ENCODE measurements around the gene ABCD4. TPM values are rescaled to one million over a fixed set of nuclear protein-coding genes. Genes with fewer than 3 reads are reported as not detected.

ABCD4 gene
- total and polyA plus RNA-seq, 10 donors, result 37.2 to 99.4 (median 68.8) TPM

DNA sequence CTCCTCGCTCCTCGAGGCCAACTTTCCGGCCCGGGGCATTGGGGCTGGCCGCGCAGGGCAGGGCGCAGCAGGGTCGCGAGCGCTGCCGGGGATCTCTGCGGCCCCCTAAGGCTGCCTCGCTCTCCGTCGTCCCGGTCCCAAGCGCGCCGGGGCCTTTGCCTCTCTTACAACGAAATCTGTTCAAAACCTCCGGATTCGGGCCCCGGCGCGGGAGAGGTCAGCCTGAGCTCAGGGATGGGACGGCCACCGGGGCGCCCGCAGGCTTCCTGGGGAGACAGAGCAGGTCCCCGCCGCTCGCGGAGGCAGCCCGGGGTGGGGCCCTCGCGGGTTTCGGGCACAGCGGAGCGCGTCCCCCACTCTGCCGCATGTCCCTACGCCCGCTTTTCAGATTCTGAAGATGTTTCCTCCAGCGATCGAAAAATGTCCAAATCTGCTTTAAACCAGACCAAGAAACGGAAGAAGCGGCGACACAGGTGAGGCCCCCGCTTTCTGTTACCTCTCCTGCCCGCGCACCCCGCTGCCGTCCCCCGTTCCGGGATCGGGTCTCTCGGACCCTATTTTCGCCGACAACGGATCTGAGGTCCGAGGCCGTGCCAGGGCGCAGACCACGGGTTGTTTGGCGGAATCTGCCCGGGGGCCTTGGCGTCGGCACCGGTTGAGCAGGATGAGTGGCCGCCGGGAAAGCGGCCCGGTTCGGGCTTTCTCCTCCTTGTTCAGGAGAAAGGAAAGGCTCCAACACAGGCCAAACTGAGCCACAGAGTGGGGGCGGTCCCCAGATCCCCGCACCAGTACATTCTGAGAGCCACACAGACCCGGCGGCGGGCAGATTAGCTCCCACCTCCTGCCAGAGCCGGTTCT is 61.7 kb downstream of the ABCD4 start:
- Histone ChIP-seq H3K9me3 (no peaks in the 10 kb centered on the region), H3K4me3 (peak overlapping the region; percentile 20 to 65 (median 28)), H3K27me3 (replicated peaks in 1 of 7) (peaks cover 19 to 98% (median 72%) of the 10 kb centered on the region in 7 donors), H3K4me1 (peaks cover 13 to 33% (median 28%) of the 10 kb centered on the region in 6 donors), H3K27ac (no peak overlapping the region), H3K36me3 (no peaks in the 10 kb centered on the region)
- TF ChIP-seq POLR2AphosphoS5 (IDR thresholded peaks at IDR 0.05) (peak in 2 of 3 donors; percentile 24 to 69), POLR2A (IDR thresholded peaks at IDR 0.05) (no peak)
- TF ChIP-seq, protein P1, sequence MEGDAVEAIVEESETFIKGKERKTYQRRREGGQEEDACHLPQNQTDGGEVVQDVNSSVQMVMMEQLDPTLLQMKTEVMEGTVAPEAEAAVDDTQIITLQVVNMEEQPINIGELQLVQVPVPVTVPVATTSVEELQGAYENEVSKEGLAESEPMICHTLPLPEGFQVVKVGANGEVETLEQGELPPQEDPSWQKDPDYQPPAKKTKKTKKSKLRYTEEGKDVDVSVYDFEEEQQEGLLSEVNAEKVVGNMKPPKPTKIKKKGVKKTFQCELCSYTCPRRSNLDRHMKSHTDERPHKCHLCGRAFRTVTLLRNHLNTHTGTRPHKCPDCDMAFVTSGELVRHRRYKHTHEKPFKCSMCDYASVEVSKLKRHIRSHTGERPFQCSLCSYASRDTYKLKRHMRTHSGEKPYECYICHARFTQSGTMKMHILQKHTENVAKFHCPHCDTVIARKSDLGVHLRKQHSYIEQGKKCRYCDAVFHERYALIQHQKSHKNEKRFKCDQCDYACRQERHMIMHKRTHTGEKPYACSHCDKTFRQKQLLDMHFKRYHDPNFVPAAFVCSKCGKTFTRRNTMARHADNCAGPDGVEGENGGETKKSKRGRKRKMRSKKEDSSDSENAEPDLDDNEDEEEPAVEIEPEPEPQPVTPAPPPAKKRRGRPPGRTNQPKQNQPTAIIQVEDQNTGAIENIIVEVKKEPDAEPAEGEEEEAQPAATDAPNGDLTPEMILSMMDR (IDR thresholded peaks at IDR 0.05 in 8 of 11, conservative IDR thresholded peaks at IDR 0.05 in 3 of 11), result no peak
- DNase-seq, result no peak
- WGBS, 5 donors, result 2 to 4% (median 3%) methylated on average over 33 to 80 of the region's 80 CpGs
- intact Hi-C loops (cut with DNase I; ENCODE audit: low total_unique reads), result no loop called here

DNA sequence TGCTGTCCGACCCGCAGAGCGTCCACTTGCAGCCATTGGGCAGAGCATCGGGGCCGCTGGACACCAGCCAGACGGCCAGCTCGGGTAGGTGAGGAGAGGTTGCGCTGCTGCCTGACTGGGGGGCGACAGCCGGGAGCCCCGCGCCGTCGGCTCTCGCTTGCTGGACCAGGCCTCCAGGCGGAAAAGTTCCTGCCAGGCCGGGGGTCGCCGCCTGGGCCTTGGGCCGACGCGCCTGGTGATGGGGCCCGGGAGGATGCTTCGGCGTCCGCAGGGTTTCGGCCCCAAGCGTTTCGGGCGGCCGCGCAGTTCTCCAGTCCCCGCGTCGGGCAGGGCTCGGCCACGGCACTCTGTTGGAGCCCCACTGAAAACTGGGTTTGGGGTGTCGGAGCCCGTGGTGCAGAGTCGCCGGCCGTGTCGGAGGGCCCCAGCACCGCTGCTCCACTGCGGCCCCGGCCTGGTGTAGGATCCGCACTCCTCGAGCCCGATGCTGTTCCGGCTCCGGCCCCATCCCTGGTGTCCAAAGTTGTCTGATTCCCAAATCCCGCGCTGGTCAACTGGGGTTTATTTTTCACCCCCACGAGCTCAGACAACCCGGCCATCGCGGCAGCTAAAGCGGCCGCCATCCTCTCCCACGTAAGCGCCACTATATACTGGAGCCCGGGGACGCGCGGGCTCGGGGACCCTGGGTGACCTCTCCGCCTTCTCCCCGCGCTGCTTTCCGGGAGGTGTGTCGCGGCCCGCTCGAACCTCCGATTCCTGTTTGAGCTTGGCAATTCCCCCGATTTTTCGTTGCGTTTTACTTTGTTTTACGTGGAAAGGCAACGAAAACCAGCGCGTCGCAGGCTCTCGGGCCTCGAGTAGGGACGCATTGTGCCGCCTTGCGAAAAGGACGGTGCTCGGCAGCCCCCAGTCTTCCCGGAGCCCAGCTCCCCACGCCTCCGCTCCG is 62.6 kb downstream of the ABCD4 start:
- 4 to 6% (median 5%) methylated on average over 32 to 94 of the region's 94 CpGs for WGBS, 5 donors
- DNase-seq, result no peak
- H3K27me3 ChIP-seq (replicated peaks in 1 of 7), result peaks cover 19 to 93% (median 68%) of the 10 kb centered on the region in 7 donors
- H3K4me1 ChIP-seq, result peaks cover 13 to 33% (median 28%) of the 10 kb centered on the region in 6 donors
- H3K36me3 ChIP-seq, result no peaks in the 10 kb centered on the region
- H3K9me3 ChIP-seq, result no peaks in the 10 kb centered on the region
- TF ChIP-seq, protein P1 (IDR thresholded peaks at IDR 0.05 in 8 of 11, conservative IDR thresholded peaks at IDR 0.05 in 3 of 11), result no peak
- peak in 2 of 3 donors; percentile 42 to 71 for TF ChIP-seq POLR2AphosphoS5 (IDR thresholded peaks at IDR 0.05)
- H3K27ac ChIP-seq, result no peak overlapping the region
- intact Hi-C loops (cut with DNase I; ENCODE audit: low total_unique reads), result no loop called here
- H3K4me3 ChIP-seq, result peak overlapping the region; percentile 20 to 65 (median 28)

DNA sequence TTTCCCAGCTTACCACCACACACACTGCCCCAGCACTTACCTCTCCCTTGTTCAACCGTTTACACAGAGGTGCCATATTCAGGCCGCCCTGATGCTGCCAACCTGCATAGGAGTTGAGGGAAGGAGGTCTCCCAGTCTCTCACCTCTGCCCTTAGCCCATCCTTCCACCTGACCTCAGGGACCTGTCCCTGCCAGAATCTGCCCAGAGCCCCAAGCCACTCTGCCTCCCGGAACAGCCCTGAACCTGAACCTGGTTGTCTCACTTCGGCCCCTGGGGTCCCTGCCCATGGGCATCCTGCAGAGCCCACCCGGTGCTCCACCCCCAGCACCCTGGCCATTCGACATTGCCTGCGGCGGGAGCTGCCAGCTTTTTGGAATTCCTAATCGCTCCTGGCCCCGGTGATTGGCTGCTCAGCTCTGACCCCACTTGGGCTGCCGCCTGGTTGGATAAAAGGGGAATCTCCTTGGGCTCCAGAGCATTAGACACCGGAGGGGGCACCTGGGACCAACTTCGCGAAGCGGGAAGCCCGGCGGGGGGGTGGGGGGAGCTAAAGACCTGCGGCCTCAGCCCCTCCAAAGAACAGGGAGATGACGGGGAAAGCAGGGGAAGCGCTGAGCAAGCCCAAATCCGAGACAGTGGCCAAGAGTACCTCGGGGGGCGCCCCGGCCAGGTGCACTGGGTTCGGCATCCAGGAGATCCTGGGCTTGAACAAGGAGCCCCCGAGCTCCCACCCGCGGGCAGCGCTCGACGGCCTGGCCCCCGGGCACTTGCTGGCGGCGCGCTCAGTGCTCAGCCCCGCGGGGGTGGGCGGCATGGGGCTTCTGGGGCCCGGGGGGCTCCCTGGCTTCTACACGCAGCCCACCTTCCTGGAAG is 63.5 kb downstream of the ABCD4 start, which contains the start of gene VSX2:
Gene VSX2 (plus strand): TSS at position 476 of the 874 bp plus-strand sequence. CDS start 113 bp downstream, at position 589.
- DNase-seq, result no peak
- no peak within 1 kb of the TSS for H3K27ac ChIP-seq
- H3K27me3 ChIP-seq (replicated peaks in 1 of 7), result peaks cover 19 to 91% (median 65%) of the 10 kb centered on the region in 7 donors

More for the DNA sequence above, 63.5 kb downstream of the ABCD4 start, which contains the start of gene VSX2:
- H3K4me1 ChIP-seq, result peaks cover 13 to 33% (median 28%) of the 10 kb centered on the region in 6 donors
- H3K4me3 ChIP-seq, result peak within 1 kb of the TSS; percentile 20 to 65 (median 28)
- H3K36me3 ChIP-seq, result no peaks in the 10 kb centered on the region
- 9 to 17% (median 12%) methylated on average over 15 to 40 of the region's 40 CpGs for WGBS, 5 donors
- TF ChIP-seq POLR2AphosphoS5 (IDR thresholded peaks at IDR 0.05), result no peak
- TF ChIP-seq, protein P1 (IDR thresholded peaks at IDR 0.05 in 8 of 11, conservative IDR thresholded peaks at IDR 0.05 in 3 of 11), result no peak
- TF ChIP-seq POLR2A (IDR thresholded peaks at IDR 0.05), result no peak
- H3K9me3 ChIP-seq, result no peaks in the 10 kb centered on the region
- intact Hi-C loops (cut with DNase I; ENCODE audit: low total_unique reads), result no loop called here
